Panc1 (cell line): Measurements from ENCODE around the gene LAMC3. TPM values are rescaled to one million over a fixed set of nuclear protein-coding genes. Genes with fewer than 3 reads are reported as not detected.

Experiments
- ATAC-seq: fragments of 200-7000 bp; cut with Tn5 transposase; 2 replicates; pipeline ENCODE4 v1.9.1; 2020; ENCODE audit warnings: mild to moderate bottlenecking, moderate library complexity
- BruUV-seq: library from RNA; stranded (reverse); fragments of 400-500 nt; replicated peaks from 2 replicates; lab custom pipeline; 2021; lab: Mats Ljungman, UMichigan
- CTCF ChIA-PET: fragments of 300-600 bp; sonication (Branson Sonifier 250); formaldehyde crosslinking; loops from one replicate; lab custom pipeline; 2022; ENCODE audit warnings: antibody characterized with exemption; lab: Charles Lee
- POLR2A ChIA-PET: fragments of 300-600 bp; sonication (Branson Sonifier 250); formaldehyde crosslinking; loops from one replicate; lab custom pipeline; 2022; ENCODE audit warnings: antibody characterized with exemption; lab: Charles Lee
- DNase-seq: peaks from one replicate; pipeline ENCODE4 v3.0.0-alpha.2; 2010; ENCODE audit warnings: low read depth, low spot score
- H3K27ac ChIP-seq: 2 replicates; pipeline ENCODE4 v1.5.1; 2011; ENCODE audit warnings: mild to moderate bottlenecking, low read length, inconsistent platforms
- H3K27me3 ChIP-seq: fragments of 200-500 bp; sonication (Bioruptor generic); 2 replicates; pipeline ENCODE4 v1.6.0; 2014; ENCODE audit warnings: low read length, inconsistent platforms; ENCODE audit not compliant: control insufficient read depth, insufficient read depth
- H3K36me3 ChIP-seq: fragments of 200-500 bp; sonication (Bioruptor generic); 2 replicates; pipeline ENCODE4 v1.5.1; 2014; ENCODE audit warnings: inconsistent platforms, mild to moderate bottlenecking, low read length, moderate library complexity; ENCODE audit not compliant: control insufficient read depth, insufficient read depth
- H3K4me1 ChIP-seq: 2 replicates; pipeline ENCODE4 v1.5.1; 2011; ENCODE audit warnings: inconsistent platforms, mild to moderate bottlenecking, low read length, moderate library complexity; ENCODE audit not compliant: control insufficient read depth, insufficient read depth
- H3K4me3 ChIP-seq, 2 experiments: 2 replicates each; pipeline ENCODE4 v1.5.1; 2011 to 2012; ENCODE audit warnings: low read depth in 2 of 2, low read length in 2 of 2, mild to moderate bottlenecking in 2 of 2, inconsistent platforms in 1 of 2, moderate library complexity in 1 of 2
- H3K9me3 ChIP-seq: fragments of 200-500 bp; sonication (Bioruptor generic); 2 replicates; pipeline ENCODE4 v1.5.1; 2014; ENCODE audit warnings: low read depth, mild to moderate bottlenecking, inconsistent platforms, low read length, moderate library complexity; ENCODE audit not compliant: control insufficient read depth, insufficient read depth
- CTCF ChIP-seq: fragments of 450-650 bp; IDR thresholded peaks from 2 replicates; pipeline ENCODE4 v1.5.1; 2017; ENCODE audit warnings: mild to moderate bottlenecking
- POLR2AphosphoS5 ChIP-seq: IDR thresholded peaks from 2 replicates; pipeline ENCODE4 v1.6.1; 2012; ENCODE audit warnings: mild to moderate bottlenecking, low read depth, low read length, moderate library complexity
- REST ChIP-seq, 2 experiments: IDR thresholded peaks; 2 replicates each; pipeline ENCODE4 v1.6.1; 2011 to 2012; ENCODE audit warnings: low read depth in 2 of 2, control low read depth in 1 of 2, low read length in 1 of 2, mild to moderate bottlenecking in 1 of 2, moderate library complexity in 1 of 2; ENCODE audit not compliant: insufficient read depth in 1 of 2
- SIN3A ChIP-seq: IDR thresholded peaks from 2 replicates; pipeline ENCODE4 v1.6.1; 2012; ENCODE audit warnings: low read depth, mild to moderate bottlenecking, low read length, moderate library complexity, borderline replicate concordance; ENCODE audit not compliant: insufficient read depth
- TCF7L2 ChIP-seq: IDR thresholded peaks from 2 replicates; pipeline ENCODE4 v1.6.1; 2011; ENCODE audit warnings: mild to moderate bottlenecking, low read depth, low read length, inconsistent platforms
- in situ Hi-C: cut with HindIII; loops from 2 replicates; pipeline ENCODE4 v1.10.0; 2016; ENCODE audit warnings: low sequenced_read_pairs, low pct_unique_long_range_greater_than_20kb
- intact Hi-C: fragments of 100-400 bp; cut with micrococcal nuclease; formaldehyde crosslinking; loops from one replicate; pipeline ENCODE4 v1.10.0; 2022; ENCODE audit not compliant: unreplicated experiment
- total RNA-seq: library from RNA; stranded (reverse); gene quantifications from one replicate; pipeline ENCODE4 v1.2.1, GENCODE V29; 2021; ENCODE audit not compliant: unreplicated experiment

LAMC3 gene
- total RNA-seq, 1 experiment from 2014 or later = 16.4 TPM

GRCh38 chr9:130986356-130986965, 22.5 kb upstream of the LAMC3 start:
- DNase-seq (no peak), ATAC-seq (no peak)
- POLR2A ChIA-PET = no interaction called here
- no peaks in the 10 kb centered on the region for H3K9me3 ChIP-seq
- H3K27me3 ChIP-seq = no peaks in the 10 kb centered on the region
- no peak overlapping the region for H3K27ac ChIP-seq
- in situ Hi-C loops = no loop called here
- TF ChIP-seq POLR2AphosphoS5 (no peak), CTCF (no peak), SIN3A (no peak), REST (IDR thresholded peaks at IDR 0.05; ENCODE audit: insufficient read depth in 1 of 2, low read depth in 2 of 2, low read length in 1 of 2) (no peak), TCF7L2 (no peak)
- no peak overlapping the region for H3K4me3 ChIP-seq
- intact Hi-C loops = no loop called here
- CTCF ChIA-PET = no interaction called here
- no TSS peak for BruUV-seq
- H3K4me1 ChIP-seq = no peaks in the 10 kb centered on the region
- no peaks in the 10 kb centered on the region for H3K36me3 ChIP-seq

- TF ChIP-seq TCF7L2 (no peak), CTCF (no peak), SIN3A (no peak), REST (IDR thresholded peaks at IDR 0.05; ENCODE audit: insufficient read depth in 1 of 2, low read depth in 2 of 2, low read length in 1 of 2) (no peak), POLR2AphosphoS5 (no peak)
- intact Hi-C loops (no loop called here), in situ Hi-C loops (no loop called here)
- ChIA-PET POLR2A (no interaction called here), CTCF (interaction anchor here (0.9 kb wide), 1 partner anchor 11 kb away, joined by 4 read pairs; no protein-coding TSS in a partner anchor)
- Histone ChIP-seq H3K9me3 (no peaks in the 10 kb centered on the region), H3K36me3 (no peaks in the 10 kb centered on the region), H3K4me3 (no peak overlapping the region), H3K27me3 (no peaks in the 10 kb centered on the region), H3K27ac (no peak overlapping the region), H3K4me1 (no peaks in the 10 kb centered on the region)
- ATAC-seq = no peak
- no peak for DNase-seq
- BruUV-seq = no TSS peak
These were observed 21.9 kb upstream of the LAMC3 start for GRCh38 chr9:130987054-130987453.
